ENCODE data around the gene ZC3HAV1.
"Not testable (repeated sequence)": the region's sequence is repeated elsewhere in the genome, so short reads cannot be mapped to it uniquely, and the experiment has no call there.

Gene ZC3HAV1

GRCh38 chr7:139132887-139133286, 23.4 kb upstream of the ZC3HAV1 start:
- Histone ChIP-seq H3K36me3 (no peaks in the 10 kb centered on the region), H3K4me3 (ENCODE audit: low read depth in 1 of 2, low read length in 1 of 2) (peak overlapping the region; percentile 69 to 71), H3K27ac (peak overlapping the region; percentile 88), H3K27me3 (no peaks in the 10 kb centered on the region), H3K4me1 (ENCODE audit: control insufficient read depth in 1 of 2, insufficient read depth in 1 of 2, low read depth in 1 of 2, low read length in 1 of 2) (peaks cover 50 to 56% of the 10 kb centered on the region in 2 experiments), H3K9me3 (no peaks in the 10 kb centered on the region)
- TF ChIP-seq, protein P1, sequence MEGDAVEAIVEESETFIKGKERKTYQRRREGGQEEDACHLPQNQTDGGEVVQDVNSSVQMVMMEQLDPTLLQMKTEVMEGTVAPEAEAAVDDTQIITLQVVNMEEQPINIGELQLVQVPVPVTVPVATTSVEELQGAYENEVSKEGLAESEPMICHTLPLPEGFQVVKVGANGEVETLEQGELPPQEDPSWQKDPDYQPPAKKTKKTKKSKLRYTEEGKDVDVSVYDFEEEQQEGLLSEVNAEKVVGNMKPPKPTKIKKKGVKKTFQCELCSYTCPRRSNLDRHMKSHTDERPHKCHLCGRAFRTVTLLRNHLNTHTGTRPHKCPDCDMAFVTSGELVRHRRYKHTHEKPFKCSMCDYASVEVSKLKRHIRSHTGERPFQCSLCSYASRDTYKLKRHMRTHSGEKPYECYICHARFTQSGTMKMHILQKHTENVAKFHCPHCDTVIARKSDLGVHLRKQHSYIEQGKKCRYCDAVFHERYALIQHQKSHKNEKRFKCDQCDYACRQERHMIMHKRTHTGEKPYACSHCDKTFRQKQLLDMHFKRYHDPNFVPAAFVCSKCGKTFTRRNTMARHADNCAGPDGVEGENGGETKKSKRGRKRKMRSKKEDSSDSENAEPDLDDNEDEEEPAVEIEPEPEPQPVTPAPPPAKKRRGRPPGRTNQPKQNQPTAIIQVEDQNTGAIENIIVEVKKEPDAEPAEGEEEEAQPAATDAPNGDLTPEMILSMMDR (IDR thresholded peaks at IDR 0.05), result no peak

GRCh38 chr7:139131601-139132041, 22.1 kb upstream of the ZC3HAV1 start:
- no peaks in the 10 kb centered on the region for H3K36me3 ChIP-seq
- H3K4me1 ChIP-seq (ENCODE audit: control insufficient read depth in 1 of 2, insufficient read depth in 1 of 2, low read depth in 1 of 2, low read length in 1 of 2), result peaks cover 46 to 48% of the 10 kb centered on the region in 2 experiments
- no peaks in the 10 kb centered on the region for H3K9me3 ChIP-seq
- TF ChIP-seq, protein P1 (IDR thresholded peaks at IDR 0.05), result no peak
- H3K27ac ChIP-seq, result peak overlapping the region; percentile 88
- peak overlapping the region; percentile 28 to 36 for H3K4me3 ChIP-seq (ENCODE audit: low read depth in 1 of 2, low read length in 1 of 2)
- H3K27me3 ChIP-seq, result no peaks in the 10 kb centered on the region

DNA sequence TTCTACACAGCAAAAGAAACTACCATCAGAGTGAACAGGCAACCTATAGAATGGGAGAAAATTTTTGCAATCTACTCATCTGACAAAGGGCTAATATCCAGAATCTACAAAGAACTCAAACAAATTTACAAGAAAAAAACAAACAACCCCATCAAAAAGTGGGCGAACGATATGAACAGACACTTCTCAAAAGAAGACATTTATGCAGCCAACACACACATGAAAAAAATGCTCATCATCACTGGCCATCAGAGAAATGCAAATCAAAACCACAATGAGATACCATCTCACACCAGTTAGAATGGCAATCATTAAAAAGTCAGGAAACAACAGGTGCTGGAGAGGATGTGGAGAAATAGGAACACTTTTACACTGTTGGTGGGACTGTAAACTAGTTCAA, 20.3 kb upstream of the ZC3HAV1 start:
- H3K9me3 ChIP-seq; H3K4me3 ChIP-seq (ENCODE audit: low read depth in 1 of 2, low read length in 1 of 2); H3K36me3 ChIP-seq; H3K27me3 ChIP-seq: not testable (repeated sequence)
- Histone ChIP-seq H3K27ac (peak overlapping the region; percentile 88), H3K4me1 (ENCODE audit: control insufficient read depth in 1 of 2, insufficient read depth in 1 of 2, low read depth in 1 of 2, low read length in 1 of 2) (peaks cover 39 to 44% of the 10 kb centered on the region in 2 experiments)

- no peak overlapping the region for H3K4me3 ChIP-seq (ENCODE audit: low read depth in 1 of 2, low read length in 1 of 2)
- H3K27ac ChIP-seq, result no peak overlapping the region
- H3K27me3 ChIP-seq, result no peaks in the 10 kb centered on the region
- no peaks in the 10 kb centered on the region for H3K9me3 ChIP-seq
- no peaks in the 10 kb centered on the region for H3K36me3 ChIP-seq
- H3K4me1 ChIP-seq (ENCODE audit: control insufficient read depth in 1 of 2, insufficient read depth in 1 of 2, low read depth in 1 of 2, low read length in 1 of 2), result peaks cover 26 to 29% of the 10 kb centered on the region in 2 experiments
- TF ChIP-seq, protein P1 (IDR thresholded peaks at IDR 0.05), result no peak
Measured at GRCh38 chr7:139127648-139128047, 18.1 kb upstream of the ZC3HAV1 start.

- H3K36me3 ChIP-seq, result no peaks in the 10 kb centered on the region
- TF ChIP-seq, protein P1 (IDR thresholded peaks at IDR 0.05), result no peak
- peaks cover 6 to 9% of the 10 kb centered on the region in 2 experiments for H3K4me1 ChIP-seq (ENCODE audit: control insufficient read depth in 1 of 2, insufficient read depth in 1 of 2, low read depth in 1 of 2, low read length in 1 of 2)
- H3K9me3 ChIP-seq, result no peaks in the 10 kb centered on the region
- no peaks in the 10 kb centered on the region for H3K27me3 ChIP-seq
- no peak overlapping the region for H3K4me3 ChIP-seq (ENCODE audit: low read depth in 1 of 2, low read length in 1 of 2)
- no peak overlapping the region for H3K27ac ChIP-seq
Measured at GRCh38 chr7:139125657-139126056, 16.1 kb upstream of the ZC3HAV1 start.

GRCh38 chr7:139124995-139125394, 15.5 kb upstream of the ZC3HAV1 start:
- not testable (repeated sequence) for H3K36me3 ChIP-seq; H3K27ac ChIP-seq; H3K4me1 ChIP-seq (ENCODE audit: control insufficient read depth in 1 of 2, insufficient read depth in 1 of 2, low read depth in 1 of 2, low read length in 1 of 2); H3K9me3 ChIP-seq; H3K27me3 ChIP-seq; H3K4me3 ChIP-seq (ENCODE audit: low read depth in 1 of 2, low read length in 1 of 2)
